HG03439 (cell line): ENCODE measurements around the gene PPP1CB.
"Not testable (repeated sequence)": the region's sequence is repeated elsewhere in the genome, so short reads cannot be mapped to it uniquely, and the experiment has no call there.

Experiments used
- ATAC-seq: cut with Tn5 transposase; IDR thresholded peaks from one replicate; pipeline ENCODE4 v1.9.1; 2021; ENCODE audit warnings: mild to moderate bottlenecking, moderate library complexity; ENCODE audit not compliant: unreplicated experiment

The PPP1CB gene

GRCh38 chr2:28772351-28772750, 20.7 kb downstream of the PPP1CB start:
- ATAC-seq, result no peak

- no peak for ATAC-seq
Measured at GRCh38 chr2:28776471-28776870, 24.8 kb downstream of the PPP1CB start.

- ATAC-seq, result no peak
Measured at GRCh38 chr2:28778392-28778791, 26.8 kb downstream of the PPP1CB start.

- ATAC-seq, result no peak
Measured at GRCh38 chr2:28779001-28779400, 27.4 kb downstream of the PPP1CB start.

GRCh38 chr2:28780496-28780895, 28.9 kb downstream of the PPP1CB start:
- ATAC-seq, result no peak

- no peak for ATAC-seq
Measured at GRCh38 chr2:28782423-28782822, 30.8 kb downstream of the PPP1CB start.

GRCh38 chr2:28784570-28784969, 32.9 kb downstream of the PPP1CB start:
- ATAC-seq, result not testable (repeated sequence)

- no peak for ATAC-seq
Measured at GRCh38 chr2:28796620-28797019, 45.0 kb downstream of the PPP1CB start.

GRCh38 chr2:28801726-28802125, 50.1 kb downstream of the PPP1CB start:
- no peak for ATAC-seq

GRCh38 chr2:28802975-28803429, 51.4 kb downstream of the PPP1CB start:
- no peak for ATAC-seq

GRCh38 chr2:28809927-28810326, 58.3 kb downstream of the PPP1CB start:
- ATAC-seq, result no peak

- peak; percentile 66 for ATAC-seq
Measured at GRCh38 chr2:28810384-28811285, 59.0 kb downstream of the PPP1CB start, which contains the start of gene SPDYA. SPDYA (plus strand) TSS chr2:28810834; CDS start chr2:28816015, 5,181 bp downstream.

GRCh38 chr2:28818053-28818452, 66.4 kb downstream of the PPP1CB start:
- ATAC-seq, result no peak

GRCh38 chr2:28821295-28821958, 69.8 kb downstream of the PPP1CB start:
- ATAC-seq, result peak; percentile 67

- ATAC-seq, result no peak
Measured at GRCh38 chr2:28822036-28822435, 70.4 kb downstream of the PPP1CB start.

GRCh38 chr2:28824207-28824606, 72.6 kb downstream of the PPP1CB start:
- ATAC-seq, result no peak

GRCh38 chr2:28824870-28825269, 73.2 kb downstream of the PPP1CB start:
- no peak for ATAC-seq

GRCh38 chr2:28828382-28828781, 76.8 kb downstream of the PPP1CB start:
- ATAC-seq, result no peak

- ATAC-seq, result no peak
Measured at GRCh38 chr2:28833740-28834470, 82.3 kb downstream of the PPP1CB start.

- no peak for ATAC-seq
Measured at GRCh38 chr2:28835781-28836180, 84.2 kb downstream of the PPP1CB start.

- ATAC-seq, result no peak
Measured at GRCh38 chr2:28838971-28839370, 87.3 kb downstream of the PPP1CB start.
